Activated T-cell treated with anti-CD3 and anti-CD28 coated beads, Interleukin-2, amount 50 U/mL, for 72 hours (primary cell): ENCODE data around the gene IL1RAP. TPM values are rescaled to one million over a fixed set of nuclear protein-coding genes. Genes with fewer than 3 reads are reported as not detected.

Experiments
- ATAC-seq, 2 donors: fragments of 150-1000 bp; cut with Tn5 transposase; replicated peaks in 1 of 2; 2 replicates each; pipeline ENCODE4 v1.10.0; 2021; ENCODE audit warnings: moderate library complexity in 2 of 2, mild to moderate bottlenecking in 1 of 2
- DNase-seq, 2 donors: peaks; one replicate each; pipeline ENCODE4 v3.0.0; 2021 to 2022; ENCODE audit warnings: mixed read lengths in 1 of 2
- H3K27ac Mint-ChIP-seq: one replicate; pipeline ENCODE4 v1.8.0; 2022; ENCODE audit warnings: mild to moderate bottlenecking, moderate library complexity, mixed read lengths
- H3K27me3 Mint-ChIP-seq: one replicate; pipeline ENCODE4 v1.8.0; 2022; ENCODE audit warnings: low read depth, mixed read lengths
- H3K36me3 Mint-ChIP-seq, 2 donors: one replicate each; pipeline ENCODE4 v1.8.0; 2022; ENCODE audit warnings: mixed read lengths in 2 of 2, mild to moderate bottlenecking in 1 of 2; ENCODE audit not compliant: insufficient read depth in 2 of 2
- H3K4me1 Mint-ChIP-seq: one replicate; pipeline ENCODE4 v1.8.0; 2022; ENCODE audit warnings: low read depth, mixed read lengths
- H3K4me3 Mint-ChIP-seq, 2 donors: one replicate each; pipeline ENCODE4 v1.8.0; 2022; ENCODE audit warnings: mild to moderate bottlenecking in 2 of 2, mixed read lengths in 2 of 2, moderate library complexity in 2 of 2
- H3K9me3 Mint-ChIP-seq, 2 donors: one replicate each; pipeline ENCODE4 v1.8.0; 2022; ENCODE audit warnings: mixed read lengths in 2 of 2
- total RNA-seq, 2 donors: library from RNA; stranded (reverse); gene quantifications; one replicate each; pipeline ENCODE4 v1.2.3, GENCODE V29; 2022

Gene IL1RAP
- total RNA-seq, 2 donors from 2014 or later: 14.1 to 20.3 TPM

GRCh38 chr3:190617185-190617584 is 103.3 kb downstream of the IL1RAP start:
- ATAC-seq: peak; percentile 69 to 75
- Mint-ChIP-seq H3K4me3 (peak overlapping the region; percentile 65 to 79), H3K36me3 (peaks cover 8 to 17% of the 10 kb centered on the region in 2 donors), H3K27ac (peak overlapping the region; percentile 99), H3K9me3 (peaks cover 0 to 5% of the 10 kb centered on the region in 2 donors), H3K4me1 (peaks cover 74% of the 10 kb centered on the region), H3K27me3 (no peaks in the 10 kb centered on the region)
- DNase-seq: peak; percentile 50 to 63

GRCh38 chr3:190618330-190619030 is 104.6 kb downstream of the IL1RAP start:
- Mint-ChIP-seq H3K4me3 (peak overlapping the region; percentile 50 to 79), H3K9me3 (peaks cover 0 to 5% of the 10 kb centered on the region in 2 donors), H3K36me3 (peaks cover 6 to 18% of the 10 kb centered on the region in 2 donors), H3K27ac (peak overlapping the region; percentile 99), H3K27me3 (no peaks in the 10 kb centered on the region), H3K4me1 (peaks cover 77% of the 10 kb centered on the region)
- ATAC-seq (peak; percentile 82 to 84), DNase-seq (no peak)

- no peak for DNase-seq
- peak overlapping the region; percentile 6 to 79 for H3K4me3 Mint-ChIP-seq
- H3K9me3 Mint-ChIP-seq: peaks cover 0 to 2% of the 10 kb centered on the region in 2 donors
- H3K4me1 Mint-ChIP-seq: peaks cover 76% of the 10 kb centered on the region
- H3K27me3 Mint-ChIP-seq: no peaks in the 10 kb centered on the region
- H3K36me3 Mint-ChIP-seq: peaks cover 6 to 25% of the 10 kb centered on the region in 2 donors
- no peak for ATAC-seq
- peak overlapping the region; percentile 99 for H3K27ac Mint-ChIP-seq
Measured at GRCh38 chr3:190619353-190619752, 105.5 kb downstream of the IL1RAP start.

- DNase-seq (no peak), ATAC-seq (no peak)
- H3K4me1 Mint-ChIP-seq: peaks cover 72% of the 10 kb centered on the region
- no peaks in the 10 kb centered on the region for H3K27me3 Mint-ChIP-seq
- peaks cover 0 to 2% of the 10 kb centered on the region in 2 donors for H3K9me3 Mint-ChIP-seq
- H3K36me3 Mint-ChIP-seq: peaks cover 8 to 27% of the 10 kb centered on the region in 2 donors
- H3K27ac Mint-ChIP-seq: peak overlapping the region; percentile 99
- no peak overlapping the region for H3K4me3 Mint-ChIP-seq
Measured at GRCh38 chr3:190619761-190620160, 105.9 kb downstream of the IL1RAP start.

GRCh38 chr3:190620886-190621608 is 107.2 kb downstream of the IL1RAP start:
- H3K4me1 Mint-ChIP-seq: peaks cover 68% of the 10 kb centered on the region
- peaks cover 8 to 29% of the 10 kb centered on the region in 2 donors for H3K36me3 Mint-ChIP-seq
- no peak overlapping the region for H3K27ac Mint-ChIP-seq
- no peak overlapping the region for H3K4me3 Mint-ChIP-seq
- ATAC-seq (no peak), DNase-seq (no peak)
- no peaks in the 10 kb centered on the region for H3K27me3 Mint-ChIP-seq
- peaks cover 0 to 2% of the 10 kb centered on the region in 2 donors for H3K9me3 Mint-ChIP-seq

- DNase-seq (no peak), ATAC-seq (no peak)
- H3K4me1 Mint-ChIP-seq: peaks cover 59% of the 10 kb centered on the region
- H3K27ac Mint-ChIP-seq: no peak overlapping the region
- H3K36me3 Mint-ChIP-seq: peaks cover 7 to 22% of the 10 kb centered on the region in 2 donors
- no peak overlapping the region for H3K4me3 Mint-ChIP-seq
- peaks cover 0 to 2% of the 10 kb centered on the region in 2 donors for H3K9me3 Mint-ChIP-seq
- H3K27me3 Mint-ChIP-seq: no peaks in the 10 kb centered on the region
Measured at GRCh38 chr3:190621927-190622326, 108.0 kb downstream of the IL1RAP start.

- no peaks in the 10 kb centered on the region for H3K9me3 Mint-ChIP-seq
- H3K4me3 Mint-ChIP-seq: no peak overlapping the region
- peaks cover 35% of the 10 kb centered on the region for H3K4me1 Mint-ChIP-seq
- ATAC-seq: no peak
- no peak overlapping the region for H3K27ac Mint-ChIP-seq
- DNase-seq: no peak
- H3K27me3 Mint-ChIP-seq: no peaks in the 10 kb centered on the region
- H3K36me3 Mint-ChIP-seq: peaks cover 5 to 18% of the 10 kb centered on the region in 2 donors
Measured at GRCh38 chr3:190624282-190624681, 110.4 kb downstream of the IL1RAP start.

GRCh38 chr3:190626951-190627620 is 113.2 kb downstream of the IL1RAP start:
- H3K27me3 Mint-ChIP-seq: no peaks in the 10 kb centered on the region
- DNase-seq: no peak
- ATAC-seq: no peak
- H3K9me3 Mint-ChIP-seq: no peaks in the 10 kb centered on the region
- no peak overlapping the region for H3K4me3 Mint-ChIP-seq
- H3K36me3 Mint-ChIP-seq: peaks cover 5 to 17% of the 10 kb centered on the region in 2 donors
- H3K4me1 Mint-ChIP-seq: peaks cover 12% of the 10 kb centered on the region
- H3K27ac Mint-ChIP-seq: no peak overlapping the region

GRCh38 chr3:190629088-190629487 is 115.2 kb downstream of the IL1RAP start:
- Mint-ChIP-seq H3K27ac (no peak overlapping the region), H3K27me3 (no peaks in the 10 kb centered on the region), H3K36me3 (peaks cover 5 to 12% of the 10 kb centered on the region in 2 donors), H3K4me3 (no peak overlapping the region), H3K4me1 (peaks cover 9% of the 10 kb centered on the region), H3K9me3 (no peaks in the 10 kb centered on the region)
- DNase-seq (no peak), ATAC-seq (peak; percentile 21 to 27)

- Mint-ChIP-seq H3K9me3 (no peaks in the 10 kb centered on the region), H3K27ac (no peak overlapping the region), H3K27me3 (no peaks in the 10 kb centered on the region), H3K4me3 (no peak overlapping the region), H3K36me3 (peaks cover 1 to 5% of the 10 kb centered on the region in 2 donors), H3K4me1 (no peaks in the 10 kb centered on the region)
- DNase-seq (no peak), ATAC-seq (no peak)
Measured at GRCh38 chr3:190631295-190631694, 117.4 kb downstream of the IL1RAP start.

GRCh38 chr3:190641564-190641963 is 127.7 kb downstream of the IL1RAP start:
- no peak for DNase-seq
- Mint-ChIP-seq H3K36me3 (peaks cover 2 to 8% of the 10 kb centered on the region in 2 donors), H3K27ac (no peak overlapping the region), H3K9me3 (no peaks in the 10 kb centered on the region), H3K4me1 (no peaks in the 10 kb centered on the region), H3K27me3 (no peaks in the 10 kb centered on the region), H3K4me3 (no peak overlapping the region)
- no peak for ATAC-seq

GRCh38 chr3:190642016-190642415 is 128.1 kb downstream of the IL1RAP start:
- ATAC-seq (no peak), DNase-seq (no peak)
- Mint-ChIP-seq H3K36me3 (peaks cover 3 to 8% of the 10 kb centered on the region in 2 donors), H3K4me3 (no peak overlapping the region), H3K27ac (no peak overlapping the region), H3K9me3 (no peaks in the 10 kb centered on the region), H3K4me1 (no peaks in the 10 kb centered on the region), H3K27me3 (no peaks in the 10 kb centered on the region)

GRCh38 chr3:190644035-190644434 is 130.2 kb downstream of the IL1RAP start:
- Mint-ChIP-seq H3K4me3 (no peak overlapping the region), H3K4me1 (no peaks in the 10 kb centered on the region), H3K27ac (no peak overlapping the region), H3K36me3 (peaks cover 4 to 8% of the 10 kb centered on the region in 2 donors), H3K27me3 (no peaks in the 10 kb centered on the region), H3K9me3 (no peaks in the 10 kb centered on the region)
- DNase-seq (no peak), ATAC-seq (no peak)
